Heart right ventricle (tissue), 16 donors: ENCODE results near the gene TVP23C. TPM values are rescaled to one million over a fixed set of nuclear protein-coding genes. Genes with fewer than 3 reads are reported as not detected.
A peak's percentile ranks its signal among the peaks of the same experiment; 100 is the strongest.

Experiments used
- ATAC-seq, 8 donors: fragments of 200-7000 bp; cut with Tn5 transposase; one replicate each; pipeline ENCODE4 v1.9.1; 2020; ENCODE audit warnings: mild to moderate bottlenecking in 8 of 8, moderate library complexity in 8 of 8, moderate number of reproducible peaks in 1 of 8
- DNase-seq, 2 donors: peaks; one replicate each; pipeline ENCODE4 v3.0.0-alpha.2; 2020
- H3K27ac ChIP-seq, 10 donors: fragments of 200-600 bp; sonication (generic) in 2 of 10; one replicate each; pipeline versions ENCODE4 v1.5.0 to v1.8.0; 2020 to 2022; ENCODE audit warnings: mild to moderate bottlenecking in 3 of 10
- H3K27me3 ChIP-seq, 7 donors: fragments of 200-600 bp; one replicate each; pipeline ENCODE4 v1.8.0; 2021 to 2022; ENCODE audit warnings: mild to moderate bottlenecking in 2 of 7
- H3K36me3 ChIP-seq, 9 donors: fragments of 200-600 bp; sonication (generic) in 1 of 9; one replicate each; pipeline versions ENCODE4 v1.5.0 to v1.8.0; 2020 to 2022; ENCODE audit warnings: mild to moderate bottlenecking in 2 of 9
- H3K4me1 ChIP-seq, 9 donors: fragments of 200-600 bp; sonication (generic) in 1 of 9; one replicate each; pipeline versions ENCODE4 v1.5.0 to v1.8.0; 2020 to 2022; ENCODE audit warnings: mild to moderate bottlenecking in 4 of 9
- H3K4me3 ChIP-seq, 10 donors: fragments of 200-600 bp; sonication (generic) in 2 of 10; one replicate each; pipeline versions ENCODE4 v1.5.0 to v1.8.0; 2020 to 2022; ENCODE audit warnings: mild to moderate bottlenecking in 7 of 10, moderate library complexity in 2 of 10
- H3K9me3 ChIP-seq, 11 donors: fragments of 200-600 bp in 10 of 11; sonication (generic) in 2 of 11; one replicate each; pipeline versions ENCODE4 v1.5.0 to v1.8.0; 2013 to 2022; ENCODE audit warnings: mild to moderate bottlenecking in 2 of 11, control low read depth in 1 of 11, moderate library complexity in 1 of 11
- CTCF ChIP-seq, 9 donors: fragments of 200-600 bp; sonication (generic) in 2 of 9; IDR thresholded peaks; one replicate each; pipeline versions ENCODE4 v1.5.0 to v1.8.0; 2021 to 2022; ENCODE audit warnings: antibody characterized with exemption in 9 of 9, mild to moderate bottlenecking in 5 of 9, moderate library complexity in 1 of 9
- WGBS, 2 donors: extraction: QIAGEN DNeasy Blood & Tissue Kit; methylation state at CpG; one replicate each; pipeline ENCODE4 v1.1.7; 2013; ENCODE audit warnings: inconsistent platforms in 1 of 2; 5-methylcytosine and 5-hydroxymethylcytosine counted together
- intact Hi-C, 10 donors: fragments of 100-400 bp; cut with DNase I; formaldehyde crosslinking; loops; one replicate each; pipeline versions ENCODE4 v1.11.1 to v1.14.2; 2022
- polyA plus RNA-seq, 2 donors: library from polyadenylated mRNA; stranded (reverse); fragments of 200-250 nt; gene quantifications; one replicate each; pipeline ENCODE4 v1.2.3, GENCODE V29; 2013
- total RNA-seq, 10 donors: library from RNA; stranded (reverse); fragmentation: NEBNext Ultra II Directional in 3 of 10; extraction: Animal tissue kit (Norgen Biotek cat#: 25700) in 3 of 10; gene quantifications; one replicate each; pipeline versions ENCODE4 v1.2.1 to v1.2.4, GENCODE V29; 2021 to 2023
- donor health status: Arrhythmogenic right ventricular cardiomyopathy.
- donor health status: ischemic (EF 13 %, LVEDD 7.1; RV severe dilation, severe dysfunction).
- donor health status: healthy with polysubstance abuse.
- donor health status: DM: no; HTN: yes; CAD: no.
- donor health status: DM: no; HTN: no; CAD: no.
- donor health status: ischemic (EF 25% LVEDD 6.9; RV normal size, moderate dysfunction).
- donor health status: ischemic (EF 25% LVEDD 5.7; RV mildly dilated, moderate dysfunction).
- donor health status: healthy.
- donor health status: DM: yes; HTN: yes; CAD: no.
- donor health status: Ischemic cardiomyopathy.
- donor health status: ischemic (EF 35%, LVEDD 5.7; RV mildly dilated, moderate dysfunction).
- donor health status: nonischemic (EF 11% LVEDD 7.7; RV severe dilation, severe dysfunction).
- donor health status: DM: yes; HTN: yes; CAD: no.
- donor health status: PGD.
- donor health status: ischemic (EF 29% LVEDD 5.4; RV normal size, mild dysfunction).
- donor health status: nonischemic (EF 23%, LVEDD 6.1; RV moderate dilation, normal function).

The TVP23C gene
- total and polyA plus RNA-seq, 12 donors, result 2.0 to 8.2 (median 4.8) TPM

GRCh38 chr17:15501793-15502192 lies 61.5 kb downstream of the TVP23C start:
- intact Hi-C loops, result loop anchor here in 8 of 10 donors (1.0 to 10.0 kb wide), 7 partner anchors 44 to 244 kb away; partner anchors contain the start of gene TEKT3 (in 1 of the 8)
- ATAC-seq (peak in 2 of 8 donors; percentile 2 to 23), DNase-seq (no peak)
- Histone ChIP-seq H3K9me3 (no peaks in the 10 kb centered on the region), H3K4me3 (no peak overlapping the region), H3K27ac (peak overlapping the region in 9 of 10 donors; percentile 36 to 88 (median 80)), H3K36me3 (peaks cover 0 to 3% (median 0%) of the 10 kb centered on the region in 9 donors), H3K4me1 (peaks cover 3 to 24% (median 19%) of the 10 kb centered on the region in 9 donors), H3K27me3 (no peaks in the 10 kb centered on the region)
- TF ChIP-seq CTCF (IDR thresholded peaks at IDR 0.05), result no peak
- 85 to 86% methylated on average over 7 of the region's 7 CpGs for WGBS, 2 donors

GRCh38 chr17:15501282-15501681 lies 62.0 kb downstream of the TVP23C start:
- no peak for TF ChIP-seq CTCF (IDR thresholded peaks at IDR 0.05)
- no peak for DNase-seq
- Histone ChIP-seq H3K4me3 (no peak overlapping the region), H3K27ac (peak overlapping the region in 1 of 10 donors; percentile 80), H3K9me3 (no peaks in the 10 kb centered on the region), H3K36me3 (peaks cover 0 to 7% (median 0%) of the 10 kb centered on the region in 9 donors), H3K4me1 (peaks cover 3 to 30% (median 19%) of the 10 kb centered on the region in 9 donors), H3K27me3 (no peaks in the 10 kb centered on the region)
- intact Hi-C loops, result loop anchor here in 4 of 10 donors (5.0 to 10.0 kb wide), 4 partner anchors 44 to 244 kb away; partner anchors contain the start of gene TEKT3 (in 1 of the 4)
- no peak for ATAC-seq
- 75 to 93% methylated on average over 3 of the region's 3 CpGs for WGBS, 2 donors

- 83 to 90% methylated on average over 2 of the region's 2 CpGs for WGBS, 2 donors
- Histone ChIP-seq H3K27ac (no peak overlapping the region), H3K27me3 (no peaks in the 10 kb centered on the region), H3K4me3 (no peak overlapping the region), H3K9me3 (no peaks in the 10 kb centered on the region), H3K4me1 (peaks cover 3 to 32% (median 17%) of the 10 kb centered on the region in 9 donors), H3K36me3 (peaks cover 0 to 8% (median 0%) of the 10 kb centered on the region in 9 donors)
- DNase-seq (no peak), ATAC-seq (no peak)
- intact Hi-C loops, result no loop called here
- no peak for TF ChIP-seq CTCF (IDR thresholded peaks at IDR 0.05)
These were observed 65.2 kb downstream of the TVP23C start for GRCh38 chr17:15498107-15498506.

GRCh38 chr17:15496735-15497670 lies 66.3 kb downstream of the TVP23C start:
- Histone ChIP-seq H3K27me3 (no peaks in the 10 kb centered on the region), H3K27ac (peak overlapping the region in 5 of 10 donors; percentile 4 to 70 (median 15)), H3K9me3 (no peaks in the 10 kb centered on the region), H3K36me3 (peaks cover 0 to 8% (median 0%) of the 10 kb centered on the region in 9 donors), H3K4me3 (no peak overlapping the region), H3K4me1 (peaks cover 0 to 21% (median 10%) of the 10 kb centered on the region in 9 donors)
- WGBS, 2 donors, result 56 to 66% methylated on average over 7 of the region's 7 CpGs
- no peak for DNase-seq
- ATAC-seq, result peak in 2 of 8 donors; percentile 52 to 63
- TF ChIP-seq CTCF (IDR thresholded peaks at IDR 0.05), result no peak
- intact Hi-C loops, result no loop called here
